Neutrophil (primary cell): ENCODE results near the gene PLA2G4D.

Experiments
- H3K27ac ChIP-seq: fragments of 200-600 bp; sonication (generic); 2 replicates; pipeline ENCODE4 v1.5.1; 2016; ENCODE audit warnings: mild to moderate bottlenecking, moderate library complexity
- H3K27me3 ChIP-seq: fragments of 200-600 bp; sonication (generic); 2 replicates; pipeline ENCODE4 v1.6.0; 2016; ENCODE audit warnings: mild to moderate bottlenecking
- H3K36me3 ChIP-seq: fragments of 200-600 bp; sonication (generic); 2 replicates; pipeline ENCODE4 v1.5.1; 2017
- H3K4me1 ChIP-seq, 2 experiments: fragments of 200-600 bp in 1 of 2; sonication (generic) in 1 of 2; 1 replicate in 1 of 2; 2 replicates in 1 of 2; pipeline versions ENCODE4 v1.5.1 to v1.6.1; 2013 to 2016; ENCODE audit warnings: low read depth in 1 of 2, low read length in 1 of 2, mild to moderate bottlenecking in 1 of 2, moderate library complexity in 1 of 2; ENCODE audit not compliant: control insufficient read depth in 1 of 2, insufficient read depth in 1 of 2
- H3K4me3 ChIP-seq, 2 experiments: fragments of 200-600 bp in 1 of 2; sonication (generic) in 1 of 2; 1 replicate in 1 of 2; 2 replicates in 1 of 2; pipeline ENCODE4 v1.5.1; 2013 to 2016; ENCODE audit warnings: low read depth in 1 of 2, low read length in 1 of 2, mild to moderate bottlenecking in 1 of 2, moderate library complexity in 1 of 2
- H3K9me3 ChIP-seq: fragments of 200-600 bp; sonication (generic); 2 replicates; pipeline ENCODE4 v1.5.1; 2016
- TF ChIP-seq, protein P1 (sequence below): fragments of 200-600 bp; sonication (generic); IDR thresholded peaks from 2 replicates; pipeline ENCODE4 v1.5.1; 2016; ENCODE audit warnings: antibody characterized with exemption

Gene PLA2G4D

DNA sequence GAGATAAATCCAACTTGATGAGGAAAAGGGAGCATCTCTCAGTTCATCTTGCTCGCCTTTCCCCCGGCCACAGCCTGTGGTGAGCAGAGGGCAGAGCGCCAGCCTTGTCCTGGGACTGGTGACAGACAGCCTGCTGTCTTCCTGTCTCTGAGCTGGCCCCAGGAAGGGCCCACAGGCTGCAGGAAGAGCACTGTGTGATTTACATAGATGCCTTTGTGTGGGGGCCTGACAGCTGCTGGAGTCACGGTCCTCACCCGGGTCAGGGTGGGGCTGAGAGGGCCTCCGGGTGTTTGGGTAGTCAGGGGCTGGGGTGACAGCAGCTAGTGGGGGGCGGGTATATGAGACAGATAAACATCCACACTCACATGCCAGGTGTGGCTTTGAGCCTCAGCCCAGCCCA lies 29.3 kb downstream of the PLA2G4D start:
- Histone ChIP-seq H3K27me3 (peaks cover 8% of the 10 kb centered on the region), H3K9me3 (no peaks in the 10 kb centered on the region), H3K4me1 (peaks cover 0 to 3% of the 10 kb centered on the region in 2 experiments), H3K27ac (no peak overlapping the region), H3K4me3 (no peak overlapping the region), H3K36me3 (no peaks in the 10 kb centered on the region)
- TF ChIP-seq, protein P1, sequence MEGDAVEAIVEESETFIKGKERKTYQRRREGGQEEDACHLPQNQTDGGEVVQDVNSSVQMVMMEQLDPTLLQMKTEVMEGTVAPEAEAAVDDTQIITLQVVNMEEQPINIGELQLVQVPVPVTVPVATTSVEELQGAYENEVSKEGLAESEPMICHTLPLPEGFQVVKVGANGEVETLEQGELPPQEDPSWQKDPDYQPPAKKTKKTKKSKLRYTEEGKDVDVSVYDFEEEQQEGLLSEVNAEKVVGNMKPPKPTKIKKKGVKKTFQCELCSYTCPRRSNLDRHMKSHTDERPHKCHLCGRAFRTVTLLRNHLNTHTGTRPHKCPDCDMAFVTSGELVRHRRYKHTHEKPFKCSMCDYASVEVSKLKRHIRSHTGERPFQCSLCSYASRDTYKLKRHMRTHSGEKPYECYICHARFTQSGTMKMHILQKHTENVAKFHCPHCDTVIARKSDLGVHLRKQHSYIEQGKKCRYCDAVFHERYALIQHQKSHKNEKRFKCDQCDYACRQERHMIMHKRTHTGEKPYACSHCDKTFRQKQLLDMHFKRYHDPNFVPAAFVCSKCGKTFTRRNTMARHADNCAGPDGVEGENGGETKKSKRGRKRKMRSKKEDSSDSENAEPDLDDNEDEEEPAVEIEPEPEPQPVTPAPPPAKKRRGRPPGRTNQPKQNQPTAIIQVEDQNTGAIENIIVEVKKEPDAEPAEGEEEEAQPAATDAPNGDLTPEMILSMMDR: no peak

GRCh38 chr15:42064271-42064670 lies 30.1 kb downstream of the PLA2G4D start:
- TF ChIP-seq, protein P1: no peak
- Histone ChIP-seq H3K27me3 (peaks cover 8% of the 10 kb centered on the region), H3K4me3 (no peak overlapping the region), H3K36me3 (no peaks in the 10 kb centered on the region), H3K9me3 (no peaks in the 10 kb centered on the region), H3K27ac (no peak overlapping the region), H3K4me1 (peaks cover 0 to 3% of the 10 kb centered on the region in 2 experiments)

GRCh38 chr15:42063122-42063848 lies 31.1 kb downstream of the PLA2G4D start:
- peaks cover 0 to 3% of the 10 kb centered on the region in 2 experiments for H3K4me1 ChIP-seq
- peaks cover 8% of the 10 kb centered on the region for H3K27me3 ChIP-seq
- no peak overlapping the region for H3K27ac ChIP-seq
- H3K36me3 ChIP-seq: no peaks in the 10 kb centered on the region
- TF ChIP-seq, protein P1: no peak
- no peak overlapping the region for H3K4me3 ChIP-seq
- no peaks in the 10 kb centered on the region for H3K9me3 ChIP-seq

- TF ChIP-seq, protein P1: no peak
- Histone ChIP-seq H3K4me3 (no peak overlapping the region), H3K4me1 (peaks cover 8 to 11% of the 10 kb centered on the region in 2 experiments), H3K9me3 (no peaks in the 10 kb centered on the region), H3K27me3 (peaks cover 17% of the 10 kb centered on the region), H3K27ac (no peak overlapping the region), H3K36me3 (no peaks in the 10 kb centered on the region)
Observed at GRCh38 chr15:42062284-42062806, 32.0 kb downstream of the PLA2G4D start.

DNA sequence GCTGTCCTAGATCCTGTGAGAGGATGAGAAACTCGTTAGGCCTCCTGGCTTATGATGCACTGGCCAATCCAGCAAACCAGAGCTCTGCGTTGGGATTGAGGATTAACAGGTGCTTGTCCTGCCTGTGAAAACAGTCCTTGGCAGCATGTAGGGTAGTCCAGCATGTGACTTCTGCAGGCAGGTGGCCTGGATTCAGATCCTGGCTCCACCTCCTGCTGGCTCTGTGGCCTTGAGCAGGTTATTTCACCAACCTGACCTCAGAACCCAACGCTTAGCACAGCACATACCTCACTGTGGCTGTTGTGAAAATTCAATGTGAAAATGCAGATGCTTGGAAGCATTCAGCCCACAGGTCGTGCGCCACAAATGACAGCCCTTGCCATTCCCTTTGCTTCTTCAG lies 33.6 kb downstream of the PLA2G4D start:
- TF ChIP-seq, protein P1: no peak
- no peaks in the 10 kb centered on the region for H3K36me3 ChIP-seq
- H3K27me3 ChIP-seq: peaks cover 28% of the 10 kb centered on the region
- no peaks in the 10 kb centered on the region for H3K9me3 ChIP-seq
- H3K4me3 ChIP-seq: no peak overlapping the region
- no peak overlapping the region for H3K27ac ChIP-seq
- peaks cover 16% of the 10 kb centered on the region in 2 experiments for H3K4me1 ChIP-seq
